Colonic mucosa (tissue), 4 donors: ENCODE measurements around the gene XXYLT1. TPM values are rescaled to one million over a fixed set of nuclear protein-coding genes. Genes with fewer than 3 reads are reported as not detected.

Experiments
- DNase-seq: peaks from one replicate; pipeline ENCODE4 v3.0.0-alpha.2; 2020
- H3K27ac ChIP-seq: fragments of 200-600 bp; one replicate; pipeline ENCODE4 v1.8.0; 2021
- H3K27me3 ChIP-seq: fragments of 200-600 bp; one replicate; pipeline ENCODE4 v1.8.0; 2021
- H3K36me3 ChIP-seq: fragments of 200-600 bp; one replicate; pipeline ENCODE4 v1.8.0; 2021
- H3K4me1 ChIP-seq: fragments of 200-600 bp; one replicate; pipeline ENCODE4 v1.8.0; 2021; ENCODE audit warnings: mild to moderate bottlenecking
- H3K4me3 ChIP-seq: fragments of 200-600 bp; one replicate; pipeline ENCODE4 v1.8.0; 2021
- H3K9ac ChIP-seq, 2 donors: one replicate each; pipeline ENCODE4 v1.7.0; 2013; ENCODE audit warnings: control low read depth in 2 of 2, low read depth in 2 of 2, low read length in 2 of 2
- H3K9me3 ChIP-seq: fragments of 200-600 bp; one replicate; pipeline ENCODE4 v1.8.0; 2021
- CTCF ChIP-seq: fragments of 200-600 bp; IDR thresholded peaks from one replicate; pipeline ENCODE4 v1.8.0; 2022; ENCODE audit warnings: antibody characterized with exemption, mild to moderate bottlenecking
- intact Hi-C: fragments of 100-400 bp; cut with DNase I; formaldehyde crosslinking; loops from one replicate; pipeline ENCODE4 v1.14.1; 2022
- total RNA-seq, 2 donors: library from RNA; stranded (reverse); fragmentation: NEBNext Ultra II Directional in 1 of 2; extraction: Animal tissue kit (Norgen Biotek cat#: 25700) in 1 of 2; gene quantifications; one replicate each; pipeline ENCODE4 v1.2.1, GENCODE V29; 2021
- donor health status: healthy.
- donor health status: DM: no; HTN: no; CAD: no.
- donor health status: DM: no; HTN: no; CAD: no.

The XXYLT1 gene
- total RNA-seq, 2 donors from 2014 or later = 8.3 to 10.9 TPM

- no peaks in the 10 kb centered on the region for H3K27me3 ChIP-seq
- no peak overlapping the region for H3K4me3 ChIP-seq
- no peak for TF ChIP-seq CTCF
- no peaks in the 10 kb centered on the region for H3K9me3 ChIP-seq
- intact Hi-C loops = no loop called here
- no peaks in the 10 kb centered on the region for H3K4me1 ChIP-seq
- DNase-seq = no peak
- H3K36me3 ChIP-seq = no peaks in the 10 kb centered on the region
- peak overlapping the region in 1 of 2 donors; percentile 56 for H3K9ac ChIP-seq
- H3K27ac ChIP-seq = peak overlapping the region; percentile 50
Observed at GRCh38 chr3:195160908-195161434, 110.0 kb downstream of the XXYLT1 start.

GRCh38 chr3:195160257-195160898 lies 110.6 kb downstream of the XXYLT1 start:
- intact Hi-C loops = no loop called here
- H3K4me3 ChIP-seq = no peak overlapping the region
- no peaks in the 10 kb centered on the region for H3K9me3 ChIP-seq
- H3K9ac ChIP-seq = peak overlapping the region; percentile 15 to 56
- H3K36me3 ChIP-seq = no peaks in the 10 kb centered on the region
- no peak for TF ChIP-seq CTCF
- no peaks in the 10 kb centered on the region for H3K27me3 ChIP-seq
- H3K27ac ChIP-seq = peak overlapping the region; percentile 50
- DNase-seq = no peak
- peaks cover 2% of the 10 kb centered on the region for H3K4me1 ChIP-seq

GRCh38 chr3:195159814-195160165 lies 111.2 kb downstream of the XXYLT1 start:
- Histone ChIP-seq H3K27me3 (no peaks in the 10 kb centered on the region), H3K4me1 (peaks cover 6% of the 10 kb centered on the region), H3K36me3 (no peaks in the 10 kb centered on the region), H3K4me3 (no peak overlapping the region), H3K27ac (peak overlapping the region; percentile 50), H3K9ac (no peak overlapping the region), H3K9me3 (no peaks in the 10 kb centered on the region)
- TF ChIP-seq CTCF = no peak
- intact Hi-C loops = no loop called here
- DNase-seq = no peak

GRCh38 chr3:195159117-195159813 lies 111.7 kb downstream of the XXYLT1 start:
- no peaks in the 10 kb centered on the region for H3K9me3 ChIP-seq
- H3K4me1 ChIP-seq = peaks cover 6% of the 10 kb centered on the region

More at GRCh38 chr3:195159117-195159813, 111.7 kb downstream of the XXYLT1 start:
- TF ChIP-seq CTCF = no peak
- no peaks in the 10 kb centered on the region for H3K36me3 ChIP-seq
- no peak overlapping the region for H3K4me3 ChIP-seq
- H3K27ac ChIP-seq = no peak overlapping the region
- no peaks in the 10 kb centered on the region for H3K27me3 ChIP-seq
- no peak for DNase-seq
- intact Hi-C loops = no loop called here
- no peak overlapping the region for H3K9ac ChIP-seq
